A673 (cell line): Measurements from ENCODE around the gene RXRA. TPM values are rescaled to one million over a fixed set of nuclear protein-coding genes. Genes with fewer than 3 reads are reported as not detected.
A peak's percentile ranks its signal among the peaks of the same experiment; 100 is the strongest.

Experiments
- BruUV-seq: library from RNA; stranded (reverse); fragments of 400-500 nt; replicated peaks from 2 replicates; lab custom pipeline; 2021; lab: Mats Ljungman, UMichigan
- CTCF ChIA-PET: fragments of 300-600 bp; sonication (Branson Sonifier 250); formaldehyde crosslinking; loops from one replicate; lab custom pipeline; 2022; ENCODE audit warnings: antibody characterized with exemption; lab: Charles Lee
- POLR2A ChIA-PET: fragments of 300-600 bp; sonication (Branson Sonifier 250); formaldehyde crosslinking; loops from one replicate; lab custom pipeline; 2022; ENCODE audit warnings: antibody characterized with exemption; ENCODE audit not compliant: low non-redundant PET; lab: Charles Lee
- DNase-seq: peaks from one replicate; pipeline ENCODE4 v3.0.0-alpha.2; 2015; ENCODE audit warnings: low spot score
- H3K27ac ChIP-seq: fragments of 200-600 bp; sonication (generic); 2 replicates; pipeline ENCODE4 v1.5.1; 2016; ENCODE audit warnings: mixed run types, low read depth, mild to moderate bottlenecking, mixed read lengths, antibody characterized with exemption, low read length; ENCODE audit not compliant: poor library complexity, severe bottlenecking
- H3K27me3 ChIP-seq: fragments of 200-600 bp; sonication (generic); replicated peaks from 2 replicates; pipeline ENCODE4 v1.6.1; 2017; ENCODE audit warnings: mixed run types, low read depth, mild to moderate bottlenecking, mixed read lengths, antibody characterized with exemption, low read length; ENCODE audit not compliant: insufficient read depth, poor library complexity
- H3K36me3 ChIP-seq: fragments of 200-600 bp; sonication (generic); 2 replicates; pipeline ENCODE4 v1.6.1; 2016; ENCODE audit warnings: mixed run types, mild to moderate bottlenecking, mixed read lengths, antibody characterized with exemption, low read length; ENCODE audit not compliant: insufficient read depth, poor library complexity, severe bottlenecking
- H3K4me1 ChIP-seq: fragments of 200-600 bp; sonication (generic); 2 replicates; pipeline ENCODE4 v1.6.1; 2017; ENCODE audit warnings: mixed run types, mild to moderate bottlenecking, mixed read lengths, antibody characterized with exemption, low read length; ENCODE audit not compliant: insufficient read depth, poor library complexity, severe bottlenecking
- H3K4me3 ChIP-seq: fragments of 200-600 bp; sonication (generic); 2 replicates; pipeline ENCODE4 v1.5.1; 2016; ENCODE audit warnings: low read depth, mixed run types, mild to moderate bottlenecking, mixed read lengths, low read length; ENCODE audit not compliant: poor library complexity, severe bottlenecking
- H3K9me3 ChIP-seq: fragments of 200-600 bp; sonication (generic); 2 replicates; pipeline ENCODE4 v1.6.1; 2016; ENCODE audit warnings: mixed run types, low read depth, mild to moderate bottlenecking, mixed read lengths, antibody characterized with exemption, low read length; ENCODE audit not compliant: poor library complexity, severe bottlenecking
- EZH2 ChIP-seq: fragments of 200-600 bp; sonication (generic); IDR thresholded peaks from 2 replicates; pipeline ENCODE4 v1.6.1; 2017; ENCODE audit warnings: borderline replicate concordance, low read depth, mild to moderate bottlenecking, mixed read lengths, antibody characterized with exemption, low read length; ENCODE audit not compliant: poor library complexity, severe bottlenecking
- intact Hi-C: fragments of 100-400 bp; cut with micrococcal nuclease; formaldehyde crosslinking; loops from one replicate; pipeline ENCODE4 v1.10.0; 2022; ENCODE audit not compliant: unreplicated experiment
- total RNA-seq: library from RNA; stranded (reverse); gene quantifications from 2 replicates; pipeline ENCODE4 v1.2.3, GENCODE V29; 2021
- TF ChIP-seq, protein P1 (sequence below): fragments of 300-800, 200-600 bp; sonication (generic); conservative IDR thresholded peaks from 2 replicates; pipeline ENCODE4 v1.5.1; 2017; ENCODE audit warnings: low read depth, mild to moderate bottlenecking, antibody characterized with exemption, low read length, moderate library complexity, mixed read lengths

RXRA gene
- total RNA-seq, 1 experiment from 2014 or later = 54.1 TPM

GRCh38 chr9:134391319-134392231 lies 65.3 kb downstream of the RXRA start:
- ChIA-PET POLR2A (no interaction called here), CTCF (no interaction called here)
- Histone ChIP-seq H3K4me3 (no peak overlapping the region), H3K36me3 (no peaks in the 10 kb centered on the region), H3K4me1 (peaks cover 8% of the 10 kb centered on the region), H3K27me3 (no peaks in the 10 kb centered on the region), H3K27ac (peak overlapping the region; percentile 22), H3K9me3 (no peaks in the 10 kb centered on the region)
- no TSS peak for BruUV-seq
- TF ChIP-seq EZH2 = no peak
- TF ChIP-seq, protein P1, sequence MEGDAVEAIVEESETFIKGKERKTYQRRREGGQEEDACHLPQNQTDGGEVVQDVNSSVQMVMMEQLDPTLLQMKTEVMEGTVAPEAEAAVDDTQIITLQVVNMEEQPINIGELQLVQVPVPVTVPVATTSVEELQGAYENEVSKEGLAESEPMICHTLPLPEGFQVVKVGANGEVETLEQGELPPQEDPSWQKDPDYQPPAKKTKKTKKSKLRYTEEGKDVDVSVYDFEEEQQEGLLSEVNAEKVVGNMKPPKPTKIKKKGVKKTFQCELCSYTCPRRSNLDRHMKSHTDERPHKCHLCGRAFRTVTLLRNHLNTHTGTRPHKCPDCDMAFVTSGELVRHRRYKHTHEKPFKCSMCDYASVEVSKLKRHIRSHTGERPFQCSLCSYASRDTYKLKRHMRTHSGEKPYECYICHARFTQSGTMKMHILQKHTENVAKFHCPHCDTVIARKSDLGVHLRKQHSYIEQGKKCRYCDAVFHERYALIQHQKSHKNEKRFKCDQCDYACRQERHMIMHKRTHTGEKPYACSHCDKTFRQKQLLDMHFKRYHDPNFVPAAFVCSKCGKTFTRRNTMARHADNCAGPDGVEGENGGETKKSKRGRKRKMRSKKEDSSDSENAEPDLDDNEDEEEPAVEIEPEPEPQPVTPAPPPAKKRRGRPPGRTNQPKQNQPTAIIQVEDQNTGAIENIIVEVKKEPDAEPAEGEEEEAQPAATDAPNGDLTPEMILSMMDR = no peak
- no peak for DNase-seq
- intact Hi-C loops = no loop called here

DNA sequence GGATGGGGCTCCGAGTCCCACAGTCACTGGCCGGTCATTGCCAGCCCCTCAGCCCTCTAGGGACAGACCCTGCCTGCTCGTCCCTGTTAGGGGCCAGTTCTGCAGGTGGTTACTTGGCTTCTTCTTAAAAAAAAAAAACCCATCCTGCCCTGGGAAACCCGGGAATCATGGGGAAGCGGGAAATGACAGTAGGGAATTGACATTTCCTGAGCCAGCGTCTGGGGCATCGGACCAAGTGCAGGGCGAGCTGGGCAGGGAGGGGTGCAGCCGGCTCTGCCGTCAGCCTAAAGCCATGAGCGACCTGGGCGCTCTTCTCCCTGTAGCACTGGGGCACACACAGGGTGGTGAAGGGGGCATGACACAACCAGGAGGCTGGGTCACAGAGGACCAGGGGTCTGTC lies 66.6 kb downstream of the RXRA start:
- H3K4me3 ChIP-seq = no peak overlapping the region
- TF ChIP-seq EZH2 = no peak
- TF ChIP-seq, protein P1 = no peak
- H3K27me3 ChIP-seq = no peaks in the 10 kb centered on the region
- H3K9me3 ChIP-seq = no peaks in the 10 kb centered on the region
- ChIA-PET POLR2A (no interaction called here), CTCF (no interaction called here)
- H3K36me3 ChIP-seq = no peaks in the 10 kb centered on the region
- no peak for DNase-seq
- intact Hi-C loops = no loop called here
- H3K27ac ChIP-seq = no peak overlapping the region
- peaks cover 19% of the 10 kb centered on the region for H3K4me1 ChIP-seq
- no TSS peak for BruUV-seq

- CTCF ChIA-PET = no interaction called here
- no TSS peak for BruUV-seq
- intact Hi-C loops = no loop called here
Observed at GRCh38 chr9:134393582-134394280, 67.5 kb downstream of the RXRA start.

More at GRCh38 chr9:134393582-134394280, 67.5 kb downstream of the RXRA start:
- POLR2A ChIA-PET = no interaction called here
- Histone ChIP-seq H3K27ac (no peak overlapping the region), H3K36me3 (no peaks in the 10 kb centered on the region), H3K27me3 (no peaks in the 10 kb centered on the region), H3K4me3 (no peak overlapping the region), H3K9me3 (peaks cover 4% of the 10 kb centered on the region), H3K4me1 (peaks cover 19% of the 10 kb centered on the region)
- no peak for TF ChIP-seq EZH2
- TF ChIP-seq, protein P1 = no peak
- no peak for DNase-seq
